Stimulated activated CD8-positive, alpha-beta memory T cell treated with anti-CD3 and anti-CD28 coated beads, Interleukin-15, amount 100 ng/mL, for 1 hour (primary cell): ENCODE measurements around the gene ADAMTS17.
"Not testable (repeated sequence)": the region's sequence is repeated elsewhere in the genome, so short reads cannot be mapped to it uniquely, and the experiment has no call there.

Experiments used
- DNase-seq: peaks from one replicate; pipeline ENCODE4 v3.0.0-alpha.2; 2020; ENCODE audit warnings: low read depth

The ADAMTS17 gene

DNA sequence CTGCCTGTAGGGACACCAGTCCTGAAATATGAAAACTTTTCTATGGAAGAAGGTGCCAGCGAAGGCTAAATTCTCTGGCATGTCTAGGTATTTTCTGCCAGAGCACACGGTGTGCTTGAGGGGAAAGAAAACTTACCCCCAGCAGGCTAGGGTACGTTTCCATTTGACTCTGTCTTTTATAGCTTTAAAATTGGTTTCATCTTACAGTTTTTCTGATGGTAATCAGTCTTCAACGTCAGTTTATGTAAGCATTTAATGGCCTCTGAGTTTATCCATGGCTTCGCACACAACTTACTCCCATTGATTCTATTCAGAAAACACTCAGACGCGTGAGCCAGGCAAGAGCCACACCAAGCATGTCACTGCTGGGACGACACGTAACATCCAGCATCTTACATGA is 249.7 kb downstream of the ADAMTS17 start:
- DNase-seq = no peak

DNA sequence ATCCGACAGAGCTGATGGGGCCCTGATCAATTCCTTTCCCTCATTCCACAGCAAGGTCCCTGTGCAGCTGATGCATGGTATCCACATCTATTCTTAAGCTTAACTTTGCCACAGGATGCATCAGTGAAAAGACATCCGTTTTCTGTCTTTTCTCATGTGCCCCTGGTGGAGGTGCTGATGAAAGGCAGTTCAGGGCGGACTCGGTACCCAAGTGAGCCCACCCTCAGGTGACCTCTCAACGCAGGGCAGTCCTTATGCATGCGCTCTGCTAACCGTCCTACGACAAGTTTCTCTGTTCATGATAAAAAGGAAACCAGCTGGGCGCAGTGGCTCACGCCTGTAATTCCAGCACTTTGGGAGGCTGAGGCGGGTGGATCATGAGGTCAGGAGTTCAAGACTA is 251.4 kb downstream of the ADAMTS17 start:
- DNase-seq = no peak

DNA sequence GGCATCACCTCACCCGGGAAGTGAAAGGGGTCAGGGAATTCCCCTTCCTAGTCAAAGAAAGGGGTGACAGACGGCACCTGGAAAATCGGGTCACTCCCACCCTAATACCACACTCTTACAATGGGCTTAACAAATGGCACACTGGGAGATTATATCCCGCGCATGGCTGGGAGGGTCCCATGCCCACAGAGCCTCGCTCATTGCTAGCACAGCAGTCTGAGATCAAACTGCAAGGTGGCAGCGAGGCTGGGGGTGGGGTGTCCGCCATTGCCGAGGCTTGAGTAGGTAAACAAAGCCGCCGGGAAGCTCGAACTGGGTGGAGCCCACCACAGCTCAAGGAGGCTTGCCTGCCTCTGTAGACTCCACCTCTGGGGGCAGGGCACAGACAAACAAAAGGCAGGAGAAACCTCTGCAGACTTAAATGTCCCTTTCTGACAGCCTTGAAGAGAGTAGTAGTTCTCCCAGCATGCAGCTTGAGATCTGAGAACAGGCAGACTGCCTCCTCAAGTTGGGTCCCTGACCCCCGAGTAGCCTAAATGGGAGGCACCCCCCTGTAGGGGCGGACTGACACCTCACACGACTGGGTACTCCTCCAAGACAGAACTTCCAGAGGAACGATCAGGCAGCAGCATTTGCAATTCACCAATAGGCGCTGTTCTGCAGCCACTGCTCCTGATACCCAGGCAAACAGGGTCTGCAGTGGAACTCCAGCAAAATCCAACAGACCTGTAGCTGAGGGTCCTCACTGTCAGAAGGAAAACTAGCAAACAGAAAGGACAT is 257.5 kb downstream of the ADAMTS17 start:
- not testable (repeated sequence) for DNase-seq

DNA sequence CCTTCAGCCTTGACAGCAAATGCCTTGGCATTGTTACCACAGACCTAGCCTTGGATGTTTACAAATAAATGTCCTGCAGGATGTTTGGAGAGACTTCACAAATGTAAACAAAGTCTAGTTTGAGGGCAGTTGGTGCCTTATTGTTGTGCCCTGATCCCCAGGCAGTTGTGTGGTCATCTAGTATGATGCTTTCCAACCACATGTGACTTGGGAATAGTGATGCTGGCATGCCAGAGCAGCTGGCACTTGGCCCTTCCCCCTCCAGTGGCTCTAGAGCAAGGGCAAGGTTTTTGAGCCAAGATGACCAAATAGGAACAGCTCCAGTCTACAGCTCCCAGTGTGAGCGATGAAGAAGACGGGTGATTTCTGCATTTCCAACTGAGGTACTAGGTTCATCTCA is 258.2 kb downstream of the ADAMTS17 start:
- no peak for DNase-seq

DNA sequence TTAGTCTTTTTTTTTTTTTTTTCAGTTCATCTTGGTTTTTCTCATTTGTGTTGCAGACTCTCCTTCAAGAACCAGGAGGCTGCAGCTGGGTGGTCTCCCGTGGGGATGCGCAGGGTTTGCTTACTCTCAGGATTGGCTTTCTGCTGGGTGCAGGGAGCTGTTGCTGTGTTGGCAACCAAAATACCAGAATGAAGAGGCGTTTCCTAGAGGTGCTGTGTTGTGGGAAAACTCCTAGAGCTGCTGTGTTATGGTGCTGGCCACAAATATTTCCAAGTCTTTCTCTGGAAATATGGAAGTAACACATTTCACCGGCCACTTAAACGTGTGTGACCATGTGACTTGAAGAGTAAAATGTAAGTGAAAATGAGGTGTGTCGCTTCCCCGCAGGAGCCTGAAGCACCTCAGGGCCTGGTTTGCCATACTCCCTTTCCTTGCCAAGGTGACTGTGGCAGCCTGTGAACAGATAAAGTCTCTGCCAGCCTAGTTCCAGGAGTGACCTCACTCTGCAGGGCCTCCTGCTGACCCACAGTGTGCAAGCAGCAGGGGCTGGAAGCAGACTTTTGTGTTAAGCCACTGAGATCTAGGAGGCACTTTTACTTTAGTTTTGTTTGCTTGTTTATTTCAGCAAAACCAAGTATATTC is 258.9 kb downstream of the ADAMTS17 start:
- DNase-seq = no peak

DNA sequence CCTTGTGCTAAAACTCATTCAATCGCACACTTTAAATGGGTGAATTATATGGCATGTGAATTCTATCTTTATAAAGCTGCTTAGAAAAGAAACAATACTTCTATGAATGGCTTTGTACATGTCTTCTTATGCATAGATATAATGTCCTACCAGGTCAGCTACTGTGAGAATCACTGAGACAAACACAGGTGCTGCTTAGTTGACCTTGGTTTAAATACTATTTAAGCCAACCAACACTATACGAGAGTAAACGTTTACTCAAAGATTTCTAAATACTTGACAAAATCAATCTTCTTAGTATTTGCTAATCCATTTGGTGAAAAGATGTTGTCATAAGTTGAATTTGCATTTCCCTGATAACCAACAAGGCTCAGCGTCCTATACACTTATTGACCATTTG is 260.3 kb downstream of the ADAMTS17 start:
- DNase-seq = no peak

DNA sequence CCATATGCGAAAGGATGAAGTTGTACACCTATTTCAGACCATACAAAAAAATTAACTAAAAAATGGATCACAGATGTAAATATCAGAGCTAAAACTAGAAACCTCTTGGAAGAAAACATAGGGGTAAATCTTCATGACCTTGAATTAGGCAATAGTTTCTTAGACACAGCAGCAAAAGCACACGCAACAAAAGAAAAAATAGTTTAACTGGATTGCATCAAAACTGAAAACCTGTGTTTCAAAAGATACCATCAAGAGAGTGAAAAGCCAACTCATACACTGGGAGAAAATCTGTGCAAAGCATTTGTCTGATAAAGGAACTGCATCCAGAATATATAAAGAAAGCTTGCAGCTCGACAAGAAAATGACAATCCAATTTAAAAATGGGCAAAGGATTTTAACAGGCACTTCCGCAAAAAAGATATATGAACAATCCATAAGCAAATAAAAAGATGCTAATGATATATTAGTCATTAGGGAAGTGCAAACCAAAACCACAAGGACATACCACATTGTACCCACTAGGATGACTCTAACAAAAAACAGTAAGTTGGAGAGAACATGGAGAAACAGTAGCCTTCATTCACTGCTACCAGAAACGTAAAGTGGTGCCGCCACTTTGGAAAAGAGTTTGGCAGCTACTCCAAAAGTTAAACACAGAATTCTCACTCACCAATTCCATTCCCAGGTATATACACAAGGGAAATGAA is 263.1 kb downstream of the ADAMTS17 start:
- no peak for DNase-seq

DNA sequence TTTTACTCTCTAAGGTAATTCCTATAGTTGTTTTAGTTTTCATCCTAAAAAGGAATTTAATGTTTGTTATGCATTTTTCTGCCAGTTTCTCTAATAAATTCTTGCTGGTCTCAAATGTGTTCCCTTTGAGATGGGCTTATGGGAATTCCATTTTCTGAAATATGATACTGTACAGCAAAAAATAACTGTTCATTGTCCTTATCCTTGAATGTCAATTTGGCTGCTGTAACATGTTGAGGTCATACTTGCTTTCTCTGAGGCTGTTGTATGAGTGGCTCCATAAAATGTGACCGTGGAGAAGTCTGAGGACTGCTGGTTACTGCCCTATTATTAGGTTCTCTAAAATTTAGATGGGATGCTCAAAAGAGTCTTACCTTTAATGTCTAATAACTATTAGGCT is 266.5 kb downstream of the ADAMTS17 start:
- DNase-seq = no peak

DNA sequence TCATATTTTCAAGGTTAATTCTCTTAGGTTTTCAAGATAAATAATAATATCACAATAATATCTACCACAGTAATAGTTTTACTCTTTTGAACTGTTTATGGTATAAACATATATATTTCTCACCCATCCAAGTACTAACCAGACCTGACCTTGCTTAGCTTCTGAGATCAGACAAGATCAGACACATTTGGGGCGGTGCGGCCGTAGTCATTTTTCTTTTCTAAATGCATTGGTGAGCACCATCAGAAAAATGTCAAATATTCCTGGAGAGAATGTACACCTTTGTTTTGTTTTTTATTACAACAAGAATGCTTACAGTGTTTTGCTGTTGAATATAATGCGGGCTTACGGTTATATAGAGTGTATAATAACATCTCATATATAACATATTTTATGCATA is 267.8 kb downstream of the ADAMTS17 start:
- no peak for DNase-seq

DNA sequence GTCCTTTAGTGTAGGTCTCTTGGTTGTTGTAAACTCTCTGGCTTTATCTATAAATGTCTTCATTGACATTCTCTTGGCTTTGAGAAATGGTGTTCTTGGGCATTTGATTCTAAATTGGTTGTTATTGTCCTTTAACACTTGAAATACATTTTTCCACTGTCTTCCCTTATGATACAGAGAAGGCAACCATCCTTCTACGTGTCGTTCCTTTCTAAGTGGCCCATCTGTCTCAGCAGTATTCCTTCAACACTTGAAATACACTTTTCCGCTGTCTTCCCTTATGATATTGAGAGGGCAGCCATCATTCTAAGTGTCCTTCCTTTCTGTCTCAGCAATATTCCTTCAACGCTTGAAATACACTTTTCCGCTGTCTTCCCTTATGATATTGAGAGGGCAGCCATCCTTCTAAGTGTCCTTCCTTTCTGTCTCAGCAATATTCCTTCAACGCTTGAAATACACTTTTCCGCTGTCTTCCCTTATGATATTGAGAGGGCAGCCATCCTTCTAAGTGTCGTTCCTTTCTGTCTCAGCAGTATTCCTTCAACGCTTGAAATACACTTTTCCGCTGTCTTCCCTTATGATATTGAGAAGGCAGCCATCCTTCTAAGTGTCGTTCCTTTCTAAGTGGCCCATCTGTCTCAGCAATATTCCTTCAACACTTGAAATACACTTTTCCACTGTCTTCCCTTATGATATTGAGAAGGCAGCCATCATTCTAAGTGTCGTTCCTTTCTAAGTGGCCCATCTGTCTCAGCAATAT is 275.1 kb downstream of the ADAMTS17 start:
- not testable (repeated sequence) for DNase-seq

DNA sequence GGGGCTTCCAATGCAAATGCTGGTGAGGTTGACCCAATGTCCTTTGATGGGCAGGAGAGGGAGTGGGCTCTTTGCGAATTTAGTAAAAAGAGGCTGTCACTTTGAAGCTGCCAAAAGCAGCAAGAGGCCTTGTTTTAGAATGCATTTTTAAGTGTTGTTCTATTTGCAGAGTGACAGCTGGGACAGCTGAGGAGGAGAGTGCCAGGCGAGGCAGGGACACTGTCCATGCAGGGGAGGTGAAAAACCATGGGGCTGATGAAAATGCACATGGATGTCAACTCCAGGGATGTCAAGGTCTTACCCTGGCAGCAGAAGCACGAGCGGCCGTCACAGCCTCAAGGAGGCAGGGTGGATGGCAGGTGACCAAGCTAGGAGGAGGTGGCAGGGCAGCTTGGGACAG is 279.8 kb downstream of the ADAMTS17 start:
- DNase-seq = no peak

DNA sequence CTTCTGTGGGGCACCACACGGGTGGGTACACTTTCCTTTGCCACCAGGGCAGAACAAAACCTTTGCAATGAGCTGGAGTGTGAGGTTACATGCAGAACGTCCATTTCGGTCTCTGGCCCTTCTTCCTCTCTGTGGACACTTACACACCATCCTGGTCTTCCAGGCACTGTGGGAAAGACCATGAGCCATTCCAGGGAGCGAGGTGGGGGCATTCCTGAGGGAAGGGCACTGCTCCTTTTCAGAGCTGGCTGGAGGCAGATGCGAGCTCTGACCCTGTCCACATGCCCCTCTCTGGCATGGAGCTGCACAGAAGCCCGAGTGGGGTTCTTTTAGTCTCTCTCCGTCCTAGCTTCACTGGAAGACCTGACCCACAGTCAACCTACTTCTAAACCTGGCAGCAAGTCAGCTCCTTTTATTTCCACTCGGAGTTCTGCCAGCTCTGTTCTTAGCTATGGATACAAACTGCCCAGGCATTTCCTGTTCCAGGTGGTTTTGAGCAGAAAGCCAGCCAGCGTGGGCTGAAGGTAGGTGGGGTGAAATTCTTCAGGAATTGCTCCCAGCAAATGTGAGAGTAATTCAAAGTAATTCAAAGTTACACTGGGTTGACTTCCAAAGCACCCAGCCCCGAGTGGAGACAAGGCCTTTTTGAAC is 281.4 kb downstream of the ADAMTS17 start:
- no peak for DNase-seq

DNA sequence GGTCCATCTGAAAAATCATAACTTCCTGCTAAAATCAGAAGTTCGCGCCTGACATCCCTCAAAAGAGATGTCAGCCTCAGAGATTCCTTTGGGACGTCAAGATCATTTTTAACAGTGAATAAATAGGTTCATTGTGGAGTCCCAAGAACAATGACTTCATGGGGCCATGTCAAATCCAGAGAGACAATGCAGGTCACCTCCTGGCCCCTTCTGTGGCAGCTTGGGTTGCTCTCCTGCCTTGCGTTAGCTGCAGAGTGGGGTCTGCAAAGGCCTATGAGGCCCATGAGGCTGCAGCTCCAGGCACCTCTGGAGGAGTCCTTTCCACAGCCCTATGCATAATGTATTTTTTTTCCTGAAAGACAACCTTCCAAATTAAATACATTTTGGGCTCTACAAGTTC is 282.3 kb downstream of the ADAMTS17 start:
- DNase-seq = no peak

DNA sequence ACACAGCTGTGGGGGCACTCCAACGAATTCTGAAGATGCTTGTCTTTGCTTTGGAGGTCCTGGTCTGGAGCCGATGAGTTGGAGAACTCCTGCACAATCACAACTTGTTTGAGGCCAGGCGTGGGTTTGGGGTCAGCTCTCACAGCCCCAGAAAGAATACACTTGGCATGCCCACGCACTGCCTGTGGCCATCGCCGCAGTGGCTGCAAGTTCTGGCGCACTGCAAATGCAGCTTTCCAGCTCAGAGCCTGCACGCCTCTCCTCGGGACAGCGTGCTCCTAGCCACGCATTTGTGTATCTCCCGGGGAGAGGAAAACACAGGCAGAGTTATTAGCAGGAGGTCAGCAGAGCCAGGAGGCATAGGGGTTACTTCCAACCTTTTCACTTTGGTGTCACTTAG is 282.7 kb downstream of the ADAMTS17 start:
- no peak for DNase-seq

DNA sequence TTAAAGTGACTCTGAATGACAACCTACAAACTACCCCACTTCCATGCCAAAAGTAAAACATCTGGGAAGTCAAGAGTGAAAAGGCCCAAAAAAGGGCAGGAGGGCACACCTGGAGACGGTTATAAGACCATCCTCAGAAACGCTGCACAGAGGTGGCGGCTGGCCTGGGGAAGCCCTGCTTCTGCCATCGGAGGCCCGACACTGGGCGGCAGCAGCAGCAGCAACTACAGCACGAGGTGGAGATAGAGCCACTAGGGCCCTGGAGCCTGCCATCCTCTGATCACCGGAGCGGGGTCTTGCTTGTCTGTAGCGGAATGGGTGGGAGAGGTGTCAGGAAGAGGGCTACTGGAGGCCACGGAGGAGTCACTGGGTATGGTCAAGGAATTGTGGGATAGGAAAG is 283.3 kb downstream of the ADAMTS17 start:
- no peak for DNase-seq

DNA sequence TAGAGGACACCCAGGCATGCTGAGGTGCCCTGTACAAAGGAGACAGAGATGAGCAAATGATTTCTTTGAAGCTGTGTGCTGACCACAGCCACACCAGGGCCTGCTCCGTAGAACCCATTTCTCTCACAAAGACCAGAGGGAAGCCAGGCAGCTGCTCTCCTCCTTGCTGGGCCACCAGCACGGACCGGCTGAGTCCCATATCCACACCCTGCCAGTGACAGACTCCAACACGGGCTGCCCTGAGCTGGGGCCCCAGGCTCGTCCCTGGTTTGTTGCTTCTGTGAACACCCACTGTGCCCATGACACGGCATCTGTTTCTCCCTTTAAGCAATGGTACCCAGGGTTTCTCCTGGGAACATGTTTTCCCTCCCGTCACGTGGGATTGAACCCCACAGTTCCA is 284.5 kb downstream of the ADAMTS17 start:
- DNase-seq = no peak

DNA sequence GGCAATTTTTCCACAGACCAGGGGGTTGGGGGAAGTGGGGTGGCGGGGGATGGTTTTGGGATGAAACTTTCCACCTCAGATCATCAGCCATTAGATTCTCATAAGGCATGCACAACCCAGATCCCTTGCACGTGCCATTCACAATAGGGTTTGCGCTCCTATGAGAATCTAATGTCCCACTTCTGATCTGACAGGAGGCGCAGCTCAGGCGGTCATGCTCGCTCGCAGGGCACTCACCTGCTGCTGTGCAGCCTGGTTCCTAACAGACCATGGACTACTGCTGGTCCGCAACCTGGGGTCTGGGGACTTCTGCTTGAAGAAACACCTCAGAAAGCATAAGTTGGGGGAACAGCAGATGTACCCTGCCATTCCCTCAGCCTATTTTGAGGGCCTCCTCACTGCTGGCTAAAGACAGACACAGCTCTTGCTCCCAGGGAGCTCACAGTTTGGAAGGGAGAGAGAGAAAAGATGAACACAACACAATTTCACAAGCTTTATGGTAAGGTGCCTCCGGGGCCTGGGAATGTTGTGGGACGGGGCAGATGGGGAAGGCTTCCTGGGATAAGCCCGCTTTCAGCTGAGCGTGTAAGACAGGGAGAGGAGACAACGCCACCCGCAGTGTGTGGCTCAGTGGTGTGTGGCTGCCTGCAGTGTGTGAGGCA is 285.2 kb downstream of the ADAMTS17 start:
- DNase-seq = no peak

DNA sequence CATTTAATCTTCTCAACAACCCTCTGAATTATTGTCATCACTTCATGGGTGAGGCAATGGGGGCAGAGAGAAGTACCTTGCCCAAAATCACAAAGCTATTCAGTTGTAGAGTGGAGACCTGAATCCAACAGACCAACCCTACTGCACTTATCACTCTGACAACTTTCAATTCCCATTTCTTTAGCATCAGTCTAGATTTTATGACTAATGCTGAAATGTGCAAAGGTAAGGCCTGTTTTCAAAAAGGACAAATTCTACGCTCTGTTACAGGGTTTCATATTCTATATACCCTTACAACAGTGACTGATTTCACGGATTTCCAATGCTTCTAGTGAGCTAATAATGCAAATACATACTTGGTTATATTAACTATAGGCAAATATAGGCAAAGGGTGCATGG is 286.0 kb downstream of the ADAMTS17 start:
- no peak for DNase-seq

DNA sequence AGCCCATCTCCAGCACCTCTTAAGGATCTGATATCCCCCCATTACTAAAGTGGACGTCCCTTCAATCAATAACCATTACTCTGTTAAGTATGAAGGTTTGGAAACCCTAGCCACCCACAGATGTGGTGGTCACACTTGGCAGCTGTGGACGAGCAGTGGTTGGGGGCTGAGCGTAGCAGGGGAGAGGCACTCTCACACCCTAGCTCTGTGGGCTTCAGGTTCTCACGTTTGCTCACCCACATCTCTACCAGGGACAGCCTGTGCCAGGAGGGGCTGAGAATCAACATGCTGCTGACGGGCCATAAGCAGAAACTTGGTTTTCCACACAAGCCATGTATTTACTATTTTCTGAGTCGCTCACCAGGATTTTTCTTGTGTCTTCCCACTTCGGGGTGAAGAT is 287.2 kb downstream of the ADAMTS17 start:
- DNase-seq = no peak

DNA sequence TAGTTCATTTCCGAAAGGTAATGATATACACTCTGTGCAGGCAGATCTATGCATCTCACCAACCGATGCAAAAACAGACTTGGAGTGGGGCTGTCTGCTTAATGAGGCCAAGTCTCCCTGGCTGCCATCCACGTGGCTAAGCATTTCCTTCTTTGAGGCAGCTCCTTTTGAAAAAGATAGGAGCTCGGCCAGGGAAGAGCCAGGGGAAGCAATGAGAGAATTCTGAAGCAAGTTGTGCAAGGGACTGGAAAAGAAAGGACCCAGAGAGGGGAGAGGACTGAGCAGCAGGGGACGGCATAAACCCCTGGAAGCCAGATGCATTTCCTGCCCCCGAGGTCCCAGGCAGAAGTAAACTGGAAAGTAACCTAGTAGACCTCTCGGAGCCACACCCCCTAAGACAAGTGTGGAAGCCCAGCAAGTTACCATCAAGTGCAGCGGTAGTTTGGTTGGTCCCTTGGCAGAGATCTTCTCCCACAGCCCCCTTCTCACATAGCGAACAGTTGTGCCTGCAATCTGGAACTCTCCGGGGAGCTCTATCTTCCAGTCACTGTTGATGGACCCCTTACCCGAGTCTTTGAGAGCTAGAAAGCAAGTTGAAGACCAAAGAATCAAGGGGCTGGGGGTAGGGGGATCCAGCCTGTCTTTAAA is 288.2 kb downstream of the ADAMTS17 start:
- no peak for DNase-seq
